Colon (tissue), 2 donors: ENCODE results near the gene SHB.
"Not testable (repeated sequence)": the region's sequence is repeated elsewhere in the genome, so short reads cannot be mapped to it uniquely, and the experiment has no call there.

ENCODE experiments used
- FAIRE-seq: peaks from 2 replicates; lab custom pipeline; 2012; peaks lifted over from hg19 to GRCh38; lab: Jason Lieb, UNC
- donor health status: control.
- donor health status: control.

SHB gene

GRCh38 chr9:37969558-37970300 lies 99.3 kb downstream of the SHB start:
- FAIRE-seq, result no peak

GRCh38 chr9:37969130-37969529 lies 99.9 kb downstream of the SHB start:
- no peak for FAIRE-seq

GRCh38 chr9:37968228-37968701 lies 100.8 kb downstream of the SHB start:
- FAIRE-seq, result no peak

DNA sequence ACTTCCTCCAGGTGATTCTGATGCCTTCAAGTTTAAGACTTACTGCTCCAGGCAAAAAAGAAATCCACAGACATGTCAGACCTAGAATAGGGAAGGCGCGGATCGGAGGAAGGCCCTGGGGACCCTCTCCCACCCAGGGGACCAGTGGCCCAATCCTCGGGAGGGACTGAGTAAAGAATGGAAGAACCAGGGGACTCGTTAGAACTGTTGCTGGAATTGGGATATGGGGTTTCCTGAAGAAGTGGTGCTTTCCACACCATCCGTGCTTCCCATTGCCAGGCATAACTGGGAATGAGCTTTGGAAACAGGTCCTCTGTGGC lies 101.3 kb downstream of the SHB start:
- no peak for FAIRE-seq

GRCh38 chr9:37967014-37967760 lies 101.8 kb downstream of the SHB start:
- FAIRE-seq, result no peak

DNA sequence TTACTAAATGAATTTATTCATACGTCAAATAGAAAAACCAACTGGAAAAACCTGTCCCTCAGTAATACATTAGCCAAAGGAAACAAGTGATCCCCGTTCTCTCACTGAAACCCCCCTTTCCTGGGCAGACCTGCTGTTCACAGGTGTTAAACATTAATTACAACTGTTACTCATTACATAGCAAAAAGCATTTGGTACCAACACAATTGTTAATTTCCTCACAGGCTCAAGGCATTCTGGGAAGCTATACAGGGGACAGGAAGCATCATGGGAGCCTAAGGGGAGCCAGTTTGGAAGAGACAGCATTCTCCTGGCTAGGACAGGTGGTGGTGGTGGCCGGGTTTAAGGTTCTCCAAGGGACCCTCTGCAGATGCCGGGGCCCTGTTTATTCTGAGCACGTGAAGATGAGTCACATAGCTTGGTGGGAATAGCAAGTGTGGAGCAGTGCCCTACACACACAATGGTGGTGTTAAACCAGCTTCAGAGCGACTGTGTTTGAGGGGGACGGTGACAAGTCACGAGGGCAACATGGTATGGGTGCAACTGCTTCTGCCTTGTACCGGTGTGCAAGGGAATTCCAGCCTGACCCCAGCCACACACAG lies 102.5 kb downstream of the SHB start:
- no peak for FAIRE-seq

DNA sequence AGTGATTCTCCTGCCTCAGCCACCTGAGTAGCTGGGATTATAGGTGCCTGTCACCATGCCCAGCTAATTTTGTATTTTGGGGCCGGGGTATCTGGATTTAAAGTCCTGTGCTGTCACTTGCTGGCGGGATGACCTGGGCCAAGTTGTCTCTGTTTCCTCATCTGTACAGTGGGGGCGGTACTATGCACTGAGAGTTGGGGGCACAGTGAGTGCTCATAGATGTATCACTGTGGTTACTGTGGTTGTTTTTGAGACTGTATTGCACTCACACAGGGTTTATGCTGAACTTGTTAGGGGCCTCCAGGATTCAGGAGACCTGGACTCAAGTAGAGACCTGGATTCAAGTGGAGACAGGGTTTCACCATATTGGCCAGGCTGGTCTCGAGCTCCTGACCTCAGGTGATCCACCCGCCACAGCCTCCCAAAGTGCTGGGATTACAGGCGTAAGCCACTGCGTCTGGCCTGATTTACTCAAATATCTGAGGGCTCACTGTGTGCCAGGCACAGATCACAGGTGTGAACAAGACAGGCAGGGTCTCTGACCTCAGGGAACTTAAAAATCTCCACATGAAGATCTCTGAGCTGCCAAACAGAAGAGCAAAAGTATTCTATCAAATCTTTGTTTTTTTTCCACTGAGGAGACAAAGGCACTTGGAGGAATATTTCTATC lies 103.2 kb downstream of the SHB start:
- not testable (repeated sequence) for FAIRE-seq

DNA sequence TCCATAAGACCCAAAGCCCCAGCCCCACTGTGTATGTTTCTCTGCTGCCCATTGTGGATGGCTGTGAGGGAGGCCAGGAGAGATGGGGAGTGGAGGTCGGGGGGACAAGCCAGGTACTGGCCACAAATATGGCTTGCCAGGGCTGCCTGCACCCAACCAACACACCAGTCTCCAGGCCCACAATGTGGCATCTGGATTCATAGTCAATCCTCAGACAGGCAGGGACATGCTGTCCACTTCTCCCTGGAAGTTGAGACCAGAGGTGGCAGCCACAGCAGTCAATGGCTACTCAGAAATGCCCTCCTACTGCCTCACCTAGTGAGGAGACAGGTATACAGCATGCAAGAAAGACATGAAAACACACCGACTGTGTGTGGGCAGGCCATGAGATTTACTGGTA lies 103.9 kb downstream of the SHB start:
- no peak for FAIRE-seq

DNA sequence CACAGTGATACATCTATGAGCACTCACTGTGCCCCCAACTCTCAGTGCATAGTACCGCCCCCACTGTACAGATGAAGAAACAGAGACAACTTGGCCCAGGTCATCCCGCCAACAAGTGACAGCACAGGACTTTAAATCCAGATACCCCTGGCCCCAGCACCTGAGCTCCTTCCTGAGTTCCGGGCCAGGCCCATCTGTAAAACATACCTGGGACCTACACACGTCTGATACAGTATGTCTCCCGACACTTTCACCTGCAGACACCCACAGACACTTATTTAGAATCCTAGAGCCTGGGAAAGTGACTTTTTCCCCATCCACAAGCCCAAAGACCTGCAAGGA lies 104.3 kb downstream of the SHB start:
- FAIRE-seq, result no peak

- FAIRE-seq, result no peak
Observed at GRCh38 chr9:37963936-37964739, 104.9 kb downstream of the SHB start.

DNA sequence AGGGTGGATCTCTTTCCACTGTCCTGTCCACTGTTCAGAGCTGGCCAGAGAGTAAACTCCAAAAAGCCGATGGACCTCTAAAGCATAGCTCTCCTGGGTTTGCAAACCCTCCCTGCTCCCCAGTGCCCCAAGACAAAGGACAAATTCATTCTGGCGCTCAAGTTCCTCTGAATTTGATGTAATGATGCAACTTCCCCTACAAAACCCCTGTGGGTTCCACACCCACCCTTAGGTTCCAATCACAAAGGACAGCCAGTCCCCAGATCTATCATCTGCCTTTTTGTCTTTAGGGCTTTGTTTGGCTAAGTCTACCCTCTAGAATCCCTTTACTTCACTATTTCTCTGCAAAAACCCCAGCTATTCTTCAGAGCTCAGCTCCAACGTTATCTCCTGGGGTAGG lies 107.7 kb downstream of the SHB start:
- no peak for FAIRE-seq

GRCh38 chr9:37960631-37961030 lies 108.4 kb downstream of the SHB start:
- no peak for FAIRE-seq

GRCh38 chr9:37959976-37960375 lies 109.1 kb downstream of the SHB start:
- no peak for FAIRE-seq

DNA sequence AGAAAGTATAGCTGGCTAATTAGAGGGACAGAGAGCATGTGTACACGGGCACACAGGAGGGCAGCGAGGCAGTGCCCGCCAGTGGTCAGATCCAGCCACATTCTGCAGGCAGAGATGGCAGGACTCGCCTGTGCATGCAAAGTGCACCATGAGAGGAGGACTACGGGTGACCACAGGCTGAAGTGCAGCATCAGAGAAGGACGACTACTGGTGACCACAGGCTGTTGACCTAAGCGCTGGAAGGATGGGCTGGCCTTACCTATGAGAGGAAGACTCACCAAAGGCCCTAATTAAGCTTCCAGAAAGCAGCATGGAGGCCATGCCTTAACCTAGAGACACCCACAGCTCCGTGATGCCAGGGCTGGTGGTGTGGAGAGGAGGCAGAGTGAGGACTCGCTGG lies 110.9 kb downstream of the SHB start:
- no peak for FAIRE-seq

- no peak for FAIRE-seq
Observed at GRCh38 chr9:37957664-37957953, 111.4 kb downstream of the SHB start.

- FAIRE-seq, result no peak
Observed at GRCh38 chr9:37956904-37957663, 111.9 kb downstream of the SHB start.

- no peak for FAIRE-seq
Observed at GRCh38 chr9:37956423-37956820, 112.6 kb downstream of the SHB start.

- no peak for FAIRE-seq
Observed at GRCh38 chr9:37955781-37956422, 113.1 kb downstream of the SHB start.

DNA sequence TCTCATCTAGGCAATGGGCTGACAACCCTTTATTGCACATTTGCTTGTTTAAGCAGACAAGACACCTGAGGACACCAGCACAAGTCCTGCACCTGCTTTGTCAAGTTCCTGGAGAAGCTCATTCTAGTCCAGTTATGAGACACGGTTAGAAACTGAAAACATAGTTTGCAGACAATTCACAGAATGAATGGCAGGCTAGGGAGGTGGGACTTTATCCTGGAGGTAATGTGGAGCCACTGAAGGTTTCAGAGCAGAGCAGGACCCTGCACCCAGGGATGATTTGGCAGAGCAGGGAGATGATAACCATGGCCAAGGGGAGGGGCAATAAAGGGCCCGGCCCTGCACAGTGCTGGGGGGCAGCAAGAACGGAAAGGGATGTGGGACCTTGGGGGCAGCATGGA lies 114.4 kb downstream of the SHB start:
- FAIRE-seq, result no peak

DNA sequence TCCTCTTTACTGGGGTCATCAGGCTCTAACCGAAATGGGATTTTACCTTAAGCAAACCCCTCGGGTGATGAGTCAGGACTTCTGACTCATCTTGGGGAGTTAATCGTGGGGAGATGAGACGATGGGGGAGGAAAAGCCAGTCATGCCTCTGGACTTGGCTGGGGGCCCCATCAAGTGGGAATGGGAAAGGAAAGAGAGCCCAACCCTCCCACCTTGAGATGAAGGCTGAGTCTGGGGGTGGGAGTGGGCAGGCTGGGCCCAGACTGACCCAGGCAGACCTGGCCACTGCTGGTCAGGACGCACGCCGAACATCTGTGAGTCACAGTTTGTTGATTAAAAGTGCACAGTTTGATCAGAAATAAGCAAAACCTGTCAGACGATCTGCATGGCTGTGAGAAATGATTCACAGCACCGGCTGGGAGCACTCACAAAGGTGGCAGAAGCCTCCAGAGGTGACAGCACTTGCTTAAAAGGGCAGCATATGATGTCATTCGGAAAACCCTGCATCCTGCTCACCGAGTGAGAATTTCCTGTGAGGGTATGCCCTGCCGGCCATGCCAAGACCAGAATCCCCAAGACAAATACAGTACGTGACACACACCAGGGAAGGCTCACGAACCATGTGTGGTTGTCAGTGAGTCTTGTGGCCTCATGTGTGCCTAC lies 115.1 kb downstream of the SHB start:
- FAIRE-seq, result no peak
